Measurements from ENCODE around the gene SVOPL. TPM values are rescaled to one million over a fixed set of nuclear protein-coding genes. Genes with fewer than 3 reads are reported as not detected.

SVOPL gene
- total RNA-seq, 1 donor from 2014 or later, result not detected

GRCh38 chr7:138745189-138745588 lies 44.0 kb upstream of the SVOPL start:
- TF ChIP-seq CTCF (IDR thresholded peaks at IDR 0.05), result no peak
- Mint-ChIP-seq H3K27me3 (ENCODE audit: unreplicated experiment) (peaks cover 12% of the 10 kb centered on the region), H3K4me1 (ENCODE audit: unreplicated experiment) (no peaks in the 10 kb centered on the region), H3K4me3 (ENCODE audit: unreplicated experiment) (no peak overlapping the region), H3K36me3 (ENCODE audit: unreplicated experiment) (no peaks in the 10 kb centered on the region), H3K9me3 (ENCODE audit: unreplicated experiment) (no peaks in the 10 kb centered on the region), H3K27ac (ENCODE audit: unreplicated experiment) (no peak overlapping the region)
- DNase-seq (ENCODE audit: extremely low spot score, unreplicated experiment), result no peak

GRCh38 chr7:138741453-138741735 lies 40.2 kb upstream of the SVOPL start:
- peaks cover 11% of the 10 kb centered on the region for H3K4me1 Mint-ChIP-seq (ENCODE audit: unreplicated experiment)
- no peaks in the 10 kb centered on the region for H3K27me3 Mint-ChIP-seq (ENCODE audit: unreplicated experiment)
- DNase-seq (ENCODE audit: extremely low spot score, unreplicated experiment), result no peak

GRCh38 chr7:138739859-138740258 lies 38.7 kb upstream of the SVOPL start:
- no peak for TF ChIP-seq CTCF (IDR thresholded peaks at IDR 0.05)
- Mint-ChIP-seq H3K4me3 (ENCODE audit: unreplicated experiment) (no peak overlapping the region), H3K27me3 (ENCODE audit: unreplicated experiment) (peaks cover 2% of the 10 kb centered on the region), H3K27ac (ENCODE audit: unreplicated experiment) (no peak overlapping the region), H3K9me3 (ENCODE audit: unreplicated experiment) (no peaks in the 10 kb centered on the region), H3K36me3 (ENCODE audit: unreplicated experiment) (no peaks in the 10 kb centered on the region), H3K4me1 (ENCODE audit: unreplicated experiment) (peaks cover 11% of the 10 kb centered on the region)
- DNase-seq (ENCODE audit: extremely low spot score, unreplicated experiment), result no peak

More at GRCh38 chr7:138741453-138741735, 40.2 kb upstream of the SVOPL start:
- TF ChIP-seq CTCF (IDR thresholded peaks at IDR 0.05), result no peak
- no peaks in the 10 kb centered on the region for H3K36me3 Mint-ChIP-seq (ENCODE audit: unreplicated experiment)
- no peak overlapping the region for H3K27ac Mint-ChIP-seq (ENCODE audit: unreplicated experiment)
- H3K9me3 Mint-ChIP-seq (ENCODE audit: unreplicated experiment), result no peaks in the 10 kb centered on the region
- H3K4me3 Mint-ChIP-seq (ENCODE audit: unreplicated experiment), result no peak overlapping the region

- TF ChIP-seq CTCF (IDR thresholded peaks at IDR 0.05), result peak; percentile 97
- Mint-ChIP-seq H3K27me3 (ENCODE audit: unreplicated experiment) (peaks cover 2% of the 10 kb centered on the region), H3K36me3 (ENCODE audit: unreplicated experiment) (no peaks in the 10 kb centered on the region), H3K27ac (ENCODE audit: unreplicated experiment) (peak overlapping the region; percentile 36), H3K4me3 (ENCODE audit: unreplicated experiment) (no peak overlapping the region), H3K4me1 (ENCODE audit: unreplicated experiment) (peaks cover 11% of the 10 kb centered on the region), H3K9me3 (ENCODE audit: unreplicated experiment) (no peaks in the 10 kb centered on the region)
- peak; percentile 94 for DNase-seq (ENCODE audit: extremely low spot score, unreplicated experiment)
Observed at GRCh38 chr7:138738551-138739335, 37.6 kb upstream of the SVOPL start.

- peaks cover 11% of the 10 kb centered on the region for H3K4me1 Mint-ChIP-seq (ENCODE audit: unreplicated experiment)
- peak overlapping the region; percentile 36 for H3K27ac Mint-ChIP-seq (ENCODE audit: unreplicated experiment)
- no peaks in the 10 kb centered on the region for H3K36me3 Mint-ChIP-seq (ENCODE audit: unreplicated experiment)
- H3K27me3 Mint-ChIP-seq (ENCODE audit: unreplicated experiment), result peaks cover 2% of the 10 kb centered on the region
- no peak for TF ChIP-seq CTCF (IDR thresholded peaks at IDR 0.05)
- DNase-seq (ENCODE audit: extremely low spot score, unreplicated experiment), result no peak
- H3K9me3 Mint-ChIP-seq (ENCODE audit: unreplicated experiment), result no peaks in the 10 kb centered on the region
- no peak overlapping the region for H3K4me3 Mint-ChIP-seq (ENCODE audit: unreplicated experiment)
Observed at GRCh38 chr7:138738114-138738513, 37.0 kb upstream of the SVOPL start.
